HepG2 (cell line): ENCODE data around the gene CDK5RAP2.

Experiments
- ELF4 ChIP-seq: sonication (generic); formaldehyde crosslinking; IDR thresholded peaks from 2 replicates; pipeline ENCODE4 v1.5.0; 2020; ENCODE audit warnings: missing genetic modification reagents, mild to moderate bottlenecking, moderate library complexity, borderline replicate concordance
- EZH2 ChIP-seq: conservative IDR thresholded peaks from 2 replicates; pipeline ENCODE4 v1.6.1; 2012; ENCODE audit warnings: mild to moderate bottlenecking, low read depth, low read length, moderate library complexity
- HHEX ChIP-seq: IDR thresholded peaks from 2 replicates; pipeline ENCODE4 v1.6.1; 2016; ENCODE audit warnings: control low read depth
- JUND ChIP-seq: sonication (generic); formaldehyde crosslinking; IDR thresholded peaks from 2 replicates; pipeline ENCODE4 v1.8.0; 2022; ENCODE audit warnings: mild to moderate bottlenecking, missing genetic modification reagents
- MIER2 ChIP-seq: IDR thresholded peaks from 2 replicates; pipeline ENCODE4 v1.6.1; 2016; ENCODE audit warnings: missing biosample characterization, missing genetic modification reagents
- NFATC3 ChIP-seq: sonication (generic); formaldehyde crosslinking; IDR thresholded peaks from 2 replicates; pipeline ENCODE4 v1.5.1; 2020; ENCODE audit warnings: mild to moderate bottlenecking, missing genetic modification reagents
- NFE2L2 ChIP-seq: fragments of 150-350 bp; IDR thresholded peaks from 2 replicates; pipeline ENCODE4 v1.6.1; 2014; ENCODE audit warnings: low read length
- POLR2A ChIP-seq, 2 experiments: IDR thresholded peaks; 2 replicates each; pipeline ENCODE4 v1.6.1; 2011; ENCODE audit warnings: low read depth in 2 of 2, low read length in 2 of 2, mild to moderate bottlenecking in 1 of 2, moderate library complexity in 1 of 2; ENCODE audit not compliant: insufficient read depth in 1 of 2
- SALL2 ChIP-seq: sonication (generic); formaldehyde crosslinking; IDR thresholded peaks from 2 replicates; pipeline ENCODE4 v1.8.1; 2023; ENCODE audit warnings: mild to moderate bottlenecking, missing genetic modification reagents, inconsistent platforms
- TARDBP ChIP-seq: sonication (generic); formaldehyde crosslinking; IDR thresholded peaks from 2 replicates; pipeline ENCODE4 v1.8.0; 2022; ENCODE audit warnings: mild to moderate bottlenecking, missing genetic modification reagents
- ZNF138 ChIP-seq: sonication (generic); formaldehyde crosslinking; IDR thresholded peaks from 2 replicates; pipeline ENCODE4 v1.5.0; 2020; ENCODE audit warnings: mild to moderate bottlenecking, low read depth, missing genetic modification reagents
- TF ChIP-seq, protein P1 (sequence below): sonication (generic); formaldehyde crosslinking; IDR thresholded peaks from 2 replicates; pipeline ENCODE4 v1.5.1; 2020; ENCODE audit warnings: mild to moderate bottlenecking, missing genetic modification reagents, borderline replicate concordance
- TF ChIP-seq, protein P2 (sequence below): sonication (generic); formaldehyde crosslinking; IDR thresholded peaks from 2 replicates; pipeline ENCODE4 v1.9.0; 2021; ENCODE audit warnings: missing genetic modification reagents, borderline replicate concordance
- TF ChIP-seq, protein P3 (sequence below): sonication (generic); formaldehyde crosslinking; IDR thresholded peaks from 2 replicates; pipeline ENCODE4 v1.4.0; 2020; ENCODE audit warnings: missing genetic modification reagents

DNA sequence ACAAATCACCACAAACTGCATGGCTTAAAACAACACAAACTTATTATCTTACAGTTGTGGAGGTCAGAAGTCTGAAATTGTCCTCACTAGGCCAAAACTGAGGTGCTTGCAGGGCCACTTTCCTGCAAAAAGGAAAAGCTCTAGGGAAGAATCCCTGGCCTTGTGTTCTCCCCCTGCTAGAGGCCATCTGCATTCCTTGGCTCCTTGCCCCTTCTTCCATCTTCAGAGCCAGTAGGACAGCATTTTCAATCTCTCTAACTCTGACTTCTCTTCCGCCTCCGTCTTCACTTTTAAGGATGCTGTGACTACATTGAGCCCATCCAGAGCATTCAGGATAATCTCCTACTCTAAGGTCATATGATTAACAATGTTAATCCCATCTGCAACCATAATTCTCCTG lies 236.6 kb downstream of the CDK5RAP2 start:
- TF ChIP-seq EZH2 (no peak), HHEX (CRISPR knock-in tag) (no peak), ZNF138 (CRISPR knock-in tag) (no peak), POLR2A (IDR thresholded peaks at IDR 0.05; ENCODE audit: insufficient read depth in 1 of 2, low read depth in 2 of 2, low read length in 2 of 2) (no peak), SALL2 (CRISPR knock-in tag) (no peak), NFATC3 (no peak), TARDBP (CRISPR knock-in tag) (no peak), JUND (no peak), ELF4 (CRISPR knock-in tag) (no peak), MIER2 (no peak), NFE2L2 (no peak)
- TF ChIP-seq, protein P1, sequence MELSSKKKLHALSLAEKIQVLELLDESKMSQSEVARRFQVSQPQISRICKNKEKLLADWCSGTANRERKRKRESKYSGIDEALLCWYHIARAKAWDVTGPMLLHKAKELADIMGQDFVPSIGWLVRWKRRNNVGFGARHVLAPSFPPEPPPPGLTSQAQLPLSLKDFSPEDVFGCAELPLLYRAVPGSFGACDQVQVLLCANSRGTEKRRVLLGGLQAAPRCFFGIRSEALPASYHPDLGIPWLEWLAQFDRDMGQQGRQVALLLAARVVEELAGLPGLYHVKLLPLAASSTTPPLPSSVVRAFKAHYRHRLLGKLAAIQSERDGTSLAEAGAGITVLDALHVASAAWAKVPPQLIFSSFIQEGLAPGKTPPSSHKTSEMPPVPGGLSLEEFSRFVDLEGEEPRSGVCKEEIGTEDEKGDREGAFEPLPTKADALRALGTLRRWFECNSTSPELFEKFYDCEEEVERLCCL (CRISPR knock-in tag) = no peak
- TF ChIP-seq, protein P2, sequence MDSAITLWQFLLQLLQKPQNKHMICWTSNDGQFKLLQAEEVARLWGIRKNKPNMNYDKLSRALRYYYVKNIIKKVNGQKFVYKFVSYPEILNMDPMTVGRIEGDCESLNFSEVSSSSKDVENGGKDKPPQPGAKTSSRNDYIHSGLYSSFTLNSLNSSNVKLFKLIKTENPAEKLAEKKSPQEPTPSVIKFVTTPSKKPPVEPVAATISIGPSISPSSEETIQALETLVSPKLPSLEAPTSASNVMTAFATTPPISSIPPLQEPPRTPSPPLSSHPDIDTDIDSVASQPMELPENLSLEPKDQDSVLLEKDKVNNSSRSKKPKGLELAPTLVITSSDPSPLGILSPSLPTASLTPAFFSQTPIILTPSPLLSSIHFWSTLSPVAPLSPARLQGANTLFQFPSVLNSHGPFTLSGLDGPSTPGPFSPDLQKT (CRISPR knock-in tag) = no peak
- TF ChIP-seq, protein P3, sequence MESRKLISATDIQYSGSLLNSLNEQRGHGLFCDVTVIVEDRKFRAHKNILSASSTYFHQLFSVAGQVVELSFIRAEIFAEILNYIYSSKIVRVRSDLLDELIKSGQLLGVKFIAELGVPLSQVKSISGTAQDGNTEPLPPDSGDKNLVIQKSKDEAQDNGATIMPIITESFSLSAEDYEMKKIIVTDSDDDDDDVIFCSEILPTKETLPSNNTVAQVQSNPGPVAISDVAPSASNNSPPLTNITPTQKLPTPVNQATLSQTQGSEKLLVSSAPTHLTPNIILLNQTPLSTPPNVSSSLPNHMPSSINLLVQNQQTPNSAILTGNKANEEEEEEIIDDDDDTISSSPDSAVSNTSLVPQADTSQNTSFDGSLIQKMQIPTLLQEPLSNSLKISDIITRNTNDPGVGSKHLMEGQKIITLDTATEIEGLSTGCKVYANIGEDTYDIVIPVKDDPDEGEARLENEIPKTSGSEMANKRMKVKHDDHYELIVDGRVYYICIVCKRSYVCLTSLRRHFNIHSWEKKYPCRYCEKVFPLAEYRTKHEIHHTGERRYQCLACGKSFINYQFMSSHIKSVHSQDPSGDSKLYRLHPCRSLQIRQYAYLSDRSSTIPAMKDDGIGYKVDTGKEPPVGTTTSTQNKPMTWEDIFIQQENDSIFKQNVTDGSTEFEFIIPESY (CRISPR knock-in tag) = no peak
